Glutamatergic neuron (in vitro differentiated cells): ENCODE results near the gene STX11. TPM values are rescaled to one million over a fixed set of nuclear protein-coding genes. Genes with fewer than 3 reads are reported as not detected.

Source experiments
- DNase-seq: peaks from one replicate; pipeline ENCODE4 v3.0.0; 2022
- H3K27ac Mint-ChIP-seq: one replicate; pipeline ENCODE4 v1.8.0; 2020; ENCODE audit warnings: mild to moderate bottlenecking, mixed read lengths, inconsistent platforms; ENCODE audit not compliant: unreplicated experiment
- H3K27me3 Mint-ChIP-seq: one replicate; pipeline ENCODE4 v1.8.0; 2020; ENCODE audit warnings: mild to moderate bottlenecking, moderate library complexity, mixed read lengths, inconsistent platforms; ENCODE audit not compliant: unreplicated experiment
- H3K36me3 Mint-ChIP-seq: one replicate; pipeline ENCODE4 v1.8.0; 2020; ENCODE audit warnings: mild to moderate bottlenecking, mixed read lengths, inconsistent platforms; ENCODE audit not compliant: unreplicated experiment
- H3K4me1 Mint-ChIP-seq: one replicate; pipeline ENCODE4 v1.8.0; 2020; ENCODE audit warnings: mild to moderate bottlenecking, low read depth, mixed read lengths, inconsistent platforms; ENCODE audit not compliant: unreplicated experiment
- H3K4me3 Mint-ChIP-seq: one replicate; pipeline ENCODE4 v1.8.0; 2020; ENCODE audit warnings: mild to moderate bottlenecking, mixed read lengths, inconsistent platforms; ENCODE audit not compliant: unreplicated experiment
- H3K9me3 Mint-ChIP-seq: one replicate; pipeline ENCODE4 v1.8.0; 2020; ENCODE audit warnings: mild to moderate bottlenecking, moderate library complexity, mixed read lengths, inconsistent platforms; ENCODE audit not compliant: unreplicated experiment
- CTCF ChIP-seq: fragments of 200-600 bp; sonication (generic); IDR thresholded peaks from one replicate; pipeline ENCODE4 v1.5.0; 2021; ENCODE audit not compliant: partially characterized antibody, unreplicated experiment
- total RNA-seq: library from RNA; stranded (reverse); fragmentation: NEBNext Ultra II Directional; extraction: Animal tissue kit (Norgen Biotek cat#: 25700); gene quantifications from one replicate; pipeline ENCODE4 v1.2.1, GENCODE V29; 2021; ENCODE audit not compliant: unreplicated experiment

Gene STX11
- total RNA-seq, 1 donor from 2014 or later: not detected

- Mint-ChIP-seq H3K4me3 (no peak overlapping the region), H3K9me3 (no peaks in the 10 kb centered on the region), H3K27ac (no peak overlapping the region), H3K27me3 (no peaks in the 10 kb centered on the region), H3K4me1 (no peaks in the 10 kb centered on the region), H3K36me3 (no peaks in the 10 kb centered on the region)
- no peak for TF ChIP-seq CTCF
- DNase-seq: no peak
Measured at GRCh38 chr6:144234935-144235334, 84.6 kb downstream of the STX11 start.

Other genes starting within 250 kb of the STX11 start
- gene PLAGL1, start 142.3 kb upstream of the STX11 start, total RNA-seq: 0.69 TPM
- gene SF3B5, start 54.9 kb upstream of the STX11 start, total RNA-seq: 98.0 TPM
- gene UTRN, start 134.8 kb downstream of the STX11 start, total RNA-seq: 24.3 TPM